ELR (cell line): Measurements from ENCODE around the gene SV2C.
"Not testable (repeated sequence)": the region's sequence is repeated elsewhere in the genome, so short reads cannot be mapped to it uniquely, and the experiment has no call there.

Experiments
- DNase-seq: peaks from one replicate; pipeline ENCODE4 v3.0.0-alpha.2; 2015; ENCODE audit warnings: low read depth

Gene SV2C

GRCh38 chr5:76204713-76205112, 121.5 kb downstream of the SV2C start:
- no peak for DNase-seq

GRCh38 chr5:76207120-76207519, 123.9 kb downstream of the SV2C start:
- no peak for DNase-seq

- no peak for DNase-seq
Observed at GRCh38 chr5:76209297-76209696, 126.1 kb downstream of the SV2C start.

GRCh38 chr5:76210946-76211345, 127.8 kb downstream of the SV2C start:
- DNase-seq = no peak

- DNase-seq = no peak
Observed at GRCh38 chr5:76213858-76214257, 130.7 kb downstream of the SV2C start.

GRCh38 chr5:76216748-76217147, 133.6 kb downstream of the SV2C start:
- no peak for DNase-seq

- DNase-seq = no peak
Observed at GRCh38 chr5:76219636-76220035, 136.5 kb downstream of the SV2C start.

GRCh38 chr5:76221311-76221710, 138.1 kb downstream of the SV2C start:
- no peak for DNase-seq

- DNase-seq = no peak
Observed at GRCh38 chr5:76222318-76222717, 139.1 kb downstream of the SV2C start.

GRCh38 chr5:76223696-76224095, 140.5 kb downstream of the SV2C start:
- no peak for DNase-seq

- DNase-seq = no peak
Observed at GRCh38 chr5:76224898-76225297, 141.7 kb downstream of the SV2C start.

- no peak for DNase-seq
Observed at GRCh38 chr5:76225336-76225735, 142.2 kb downstream of the SV2C start.

GRCh38 chr5:76229900-76230299, 146.7 kb downstream of the SV2C start:
- DNase-seq = no peak

- DNase-seq = no peak
Observed at GRCh38 chr5:76230711-76231285, 147.6 kb downstream of the SV2C start.

- DNase-seq = no peak
Observed at GRCh38 chr5:76234665-76235064, 151.5 kb downstream of the SV2C start.

GRCh38 chr5:76236684-76237083, 153.5 kb downstream of the SV2C start:
- no peak for DNase-seq

GRCh38 chr5:76240336-76240735, 157.2 kb downstream of the SV2C start:
- DNase-seq = no peak

GRCh38 chr5:76242155-76242554, 159.0 kb downstream of the SV2C start:
- DNase-seq = not testable (repeated sequence)

GRCh38 chr5:76245590-76245989, 162.4 kb downstream of the SV2C start:
- DNase-seq = no peak

- DNase-seq = no peak
Observed at GRCh38 chr5:76249621-76250020, 166.4 kb downstream of the SV2C start.

GRCh38 chr5:76250463-76250862, 167.3 kb downstream of the SV2C start:
- DNase-seq = no peak

- no peak for DNase-seq
Observed at GRCh38 chr5:76251656-76252055, 168.5 kb downstream of the SV2C start.

GRCh38 chr5:76252437-76252836, 169.3 kb downstream of the SV2C start:
- peak; percentile 2 for DNase-seq

GRCh38 chr5:76256116-76256889, 173.1 kb downstream of the SV2C start:
- peak; percentile 69 for DNase-seq
